Testis (tissue), 2 donors: Measurements from ENCODE around the gene DUSP6.

Experiments used
- CTCF ChIP-seq, 3 experiments: fragments of 450-650 bp in 2 of 3; fragments of 200-600 bp in 1 of 3; sonication (generic) in 1 of 3; IDR thresholded peaks; one replicate each; pipeline ENCODE4 v1.5.1; 2016 to 2019; ENCODE audit warnings: antibody characterized with exemption in 3 of 3, mild to moderate bottlenecking in 2 of 3, moderate library complexity in 1 of 3
- POLR2A ChIP-seq: fragments of 450-650 bp; IDR thresholded peaks from one replicate; pipeline ENCODE4 v1.6.1; 2017; ENCODE audit warnings: antibody characterized with exemption, mild to moderate bottlenecking, moderate library complexity

DNA sequence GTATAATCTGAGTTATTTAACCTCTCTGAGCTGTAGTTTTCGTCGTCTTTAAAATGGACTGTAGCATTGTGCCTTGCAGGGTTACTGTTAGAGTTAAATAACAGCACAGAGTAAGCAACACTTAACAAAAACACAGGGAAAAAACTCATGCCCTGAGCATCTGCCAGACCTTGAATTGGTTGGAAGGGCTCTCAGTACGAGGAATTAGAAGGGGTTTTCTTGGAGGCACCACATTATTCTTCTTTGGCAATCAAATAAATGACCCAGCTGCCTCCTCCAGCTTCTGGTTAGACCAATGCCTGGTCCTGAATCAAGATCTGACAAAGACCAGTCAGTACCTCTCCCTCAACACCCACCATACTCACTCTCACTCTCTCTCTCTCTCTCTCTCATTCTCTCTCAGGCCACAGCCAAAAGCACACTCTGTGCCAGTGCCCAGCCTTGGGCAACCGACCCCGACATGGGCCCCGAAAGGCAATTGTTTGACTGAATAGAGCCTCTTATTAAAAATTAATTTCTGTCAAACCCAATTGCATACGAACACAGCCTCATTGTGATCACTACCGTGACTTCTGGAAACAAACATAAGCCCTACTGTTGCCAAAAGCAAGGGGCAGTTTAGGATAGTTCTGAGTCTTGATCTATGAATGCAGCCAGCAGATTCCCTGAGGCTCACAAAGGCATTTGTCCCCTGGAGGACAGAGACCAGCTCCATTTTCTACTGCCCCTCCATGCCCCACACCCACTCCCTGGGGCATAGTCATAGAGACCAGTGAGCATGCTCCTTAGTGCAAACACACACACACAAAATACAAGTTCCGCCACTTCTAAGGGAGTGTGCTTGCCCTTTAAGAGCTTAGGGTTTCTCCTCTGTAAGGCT is 23.9 kb downstream of the DUSP6 start:
- no peak for TF ChIP-seq CTCF (IDR thresholded peaks at IDR 0.05)
- no peak for TF ChIP-seq POLR2A
